ENCODE data around the gene ARHGEF3.

Gene ARHGEF3

DNA sequence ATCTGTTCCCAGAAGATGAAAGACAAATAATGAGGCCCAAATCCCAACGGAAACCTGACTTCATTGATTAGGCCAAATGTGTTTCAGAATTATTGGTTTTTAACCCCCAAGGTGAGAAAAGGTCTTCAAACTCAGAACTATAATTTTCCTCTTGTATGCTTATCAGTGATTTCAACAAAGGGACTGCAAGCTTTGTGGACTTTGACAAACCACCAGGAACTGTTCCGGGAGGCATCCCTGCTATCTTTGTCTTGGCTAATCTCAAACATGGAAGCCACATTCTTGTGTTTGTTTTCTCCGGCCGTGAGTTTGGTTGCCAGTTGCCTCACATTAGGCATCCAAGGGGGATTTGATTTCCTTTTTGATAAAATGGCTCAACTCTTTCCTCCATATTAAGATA is 19.5 kb downstream of the ARHGEF3 start:
- Histone ChIP-seq H3K36me3 (ENCODE audit: insufficient read depth, low read length) (no peaks in the 10 kb centered on the region), H3K4me3 (ENCODE audit: low read depth, low read length, poor library complexity, severe bottlenecking) (no peak overlapping the region), H3K9me2 (ENCODE audit: low read depth, low read length) (no peaks in the 10 kb centered on the region), H3K4me1 (ENCODE audit: insufficient read depth, low read length, severe bottlenecking) (peaks cover 49% of the 10 kb centered on the region), H3K9me3 (ENCODE audit: low read length) (no peaks in the 10 kb centered on the region), H3K27me3 (ENCODE audit: insufficient read depth, low read length) (no peaks in the 10 kb centered on the region), H3K79me2 (ENCODE audit: insufficient read depth, low read length) (no peaks in the 10 kb centered on the region), H3K27ac (ENCODE audit: low read depth, low read length, poor library complexity, severe bottlenecking) (no peak overlapping the region), H3K9ac (ENCODE audit: low read length) (no peak overlapping the region), H2AFZ (ENCODE audit: low read length) (no peak overlapping the region), H3K4me2 (ENCODE audit: low read length) (no peak overlapping the region), H3F3A (ENCODE audit: insufficient read depth, low read length) (no peaks in the 10 kb centered on the region), H4K20me1 (ENCODE audit: insufficient read depth, low read length) (no peaks in the 10 kb centered on the region)
- TF ChIP-seq, protein P1, sequence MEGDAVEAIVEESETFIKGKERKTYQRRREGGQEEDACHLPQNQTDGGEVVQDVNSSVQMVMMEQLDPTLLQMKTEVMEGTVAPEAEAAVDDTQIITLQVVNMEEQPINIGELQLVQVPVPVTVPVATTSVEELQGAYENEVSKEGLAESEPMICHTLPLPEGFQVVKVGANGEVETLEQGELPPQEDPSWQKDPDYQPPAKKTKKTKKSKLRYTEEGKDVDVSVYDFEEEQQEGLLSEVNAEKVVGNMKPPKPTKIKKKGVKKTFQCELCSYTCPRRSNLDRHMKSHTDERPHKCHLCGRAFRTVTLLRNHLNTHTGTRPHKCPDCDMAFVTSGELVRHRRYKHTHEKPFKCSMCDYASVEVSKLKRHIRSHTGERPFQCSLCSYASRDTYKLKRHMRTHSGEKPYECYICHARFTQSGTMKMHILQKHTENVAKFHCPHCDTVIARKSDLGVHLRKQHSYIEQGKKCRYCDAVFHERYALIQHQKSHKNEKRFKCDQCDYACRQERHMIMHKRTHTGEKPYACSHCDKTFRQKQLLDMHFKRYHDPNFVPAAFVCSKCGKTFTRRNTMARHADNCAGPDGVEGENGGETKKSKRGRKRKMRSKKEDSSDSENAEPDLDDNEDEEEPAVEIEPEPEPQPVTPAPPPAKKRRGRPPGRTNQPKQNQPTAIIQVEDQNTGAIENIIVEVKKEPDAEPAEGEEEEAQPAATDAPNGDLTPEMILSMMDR (IDR thresholded peaks at IDR 0.05; ENCODE audit: low read length): no peak
- TF ChIP-seq EZH2 (IDR thresholded peaks at IDR 0.05; ENCODE audit: borderline replicate concordance, low read length): no peak

GRCh38 chr3:56781762-56782161 is 20.0 kb downstream of the ARHGEF3 start:
- Histone ChIP-seq H3K9ac (ENCODE audit: low read length) (no peak overlapping the region), H3K9me2 (ENCODE audit: low read depth, low read length) (no peaks in the 10 kb centered on the region), H3K27me3 (ENCODE audit: insufficient read depth, low read length) (no peaks in the 10 kb centered on the region), H3K36me3 (ENCODE audit: insufficient read depth, low read length) (no peaks in the 10 kb centered on the region; the same call in 1 of the 2 replicates), H3F3A (ENCODE audit: insufficient read depth, low read length) (no peaks in the 10 kb centered on the region), H3K27ac (ENCODE audit: low read depth, low read length, poor library complexity, severe bottlenecking) (no peak overlapping the region), H3K9me3 (ENCODE audit: low read length) (no peaks in the 10 kb centered on the region), H3K79me2 (ENCODE audit: insufficient read depth, low read length) (no peaks in the 10 kb centered on the region), H3K4me1 (ENCODE audit: insufficient read depth, low read length, severe bottlenecking) (peaks cover 49% of the 10 kb centered on the region), H3K4me2 (ENCODE audit: low read length) (no peak overlapping the region), H4K20me1 (ENCODE audit: insufficient read depth, low read length) (no peaks in the 10 kb centered on the region), H2AFZ (ENCODE audit: low read length) (no peak overlapping the region), H3K4me3 (ENCODE audit: low read depth, low read length, poor library complexity, severe bottlenecking) (no peak overlapping the region)
- TF ChIP-seq, protein P1 (IDR thresholded peaks at IDR 0.05; ENCODE audit: low read length): no peak
- no peak for TF ChIP-seq EZH2 (IDR thresholded peaks at IDR 0.05; ENCODE audit: borderline replicate concordance, low read length)

DNA sequence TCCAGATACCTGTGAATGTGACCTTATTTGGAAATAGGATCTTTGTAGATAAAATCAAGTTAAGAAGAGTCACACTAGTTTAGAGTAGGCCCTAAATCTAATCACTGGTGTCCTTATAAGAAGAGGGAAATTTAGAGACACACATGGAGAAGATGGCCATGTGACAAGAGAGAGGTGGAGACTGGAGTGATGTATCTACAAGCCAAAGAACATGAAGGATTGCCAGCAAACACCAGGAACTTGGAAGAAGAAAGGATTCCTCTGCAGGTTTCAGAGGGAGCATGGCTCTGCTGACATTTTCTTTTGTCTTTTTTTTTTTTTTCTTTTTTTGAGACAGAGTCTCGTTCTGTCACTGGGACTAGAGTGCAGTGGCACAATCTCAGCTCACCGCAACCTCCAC is 20.8 kb downstream of the ARHGEF3 start:
- Histone ChIP-seq H3K27me3 (ENCODE audit: insufficient read depth, low read length) (no peaks in the 10 kb centered on the region), H2AFZ (ENCODE audit: low read length) (no peak overlapping the region), H3K4me1 (ENCODE audit: insufficient read depth, low read length, severe bottlenecking) (peaks cover 45% of the 10 kb centered on the region), H3K9me3 (ENCODE audit: low read length) (no peaks in the 10 kb centered on the region), H3K4me3 (ENCODE audit: low read depth, low read length, poor library complexity, severe bottlenecking) (no peak overlapping the region), H3K9ac (ENCODE audit: low read length) (no peak overlapping the region), H3K79me2 (ENCODE audit: insufficient read depth, low read length) (no peaks in the 10 kb centered on the region), H3K9me2 (ENCODE audit: low read depth, low read length) (no peaks in the 10 kb centered on the region), H4K20me1 (ENCODE audit: insufficient read depth, low read length) (no peaks in the 10 kb centered on the region), H3K27ac (ENCODE audit: low read depth, low read length, poor library complexity, severe bottlenecking) (no peak overlapping the region), H3K36me3 (ENCODE audit: insufficient read depth, low read length) (no peaks in the 10 kb centered on the region; the same call in 1 of the 2 replicates), H3F3A (ENCODE audit: insufficient read depth, low read length) (no peaks in the 10 kb centered on the region), H3K4me2 (ENCODE audit: low read length) (no peak overlapping the region)
- no peak for TF ChIP-seq EZH2 (IDR thresholded peaks at IDR 0.05; ENCODE audit: borderline replicate concordance, low read length)
- TF ChIP-seq, protein P1 (IDR thresholded peaks at IDR 0.05; ENCODE audit: low read length): no peak
